Activated T-cell treated with anti-CD3 and anti-CD28 coated beads, Interleukin-2, amount 50 U/mL, for 24 hours (primary cell): ENCODE data around the gene ZFYVE1.
"Not testable (repeated sequence)": the region's sequence is repeated elsewhere in the genome, so short reads cannot be mapped to it uniquely, and the experiment has no call there.

Source experiments
- DNase-seq: peaks from one replicate; pipeline ENCODE4 v3.0.0-alpha.2; 2020
- H3K27ac Mint-ChIP-seq: 2 replicates; pipeline ENCODE4 v1.8.0; 2020; ENCODE audit warnings: mild to moderate bottlenecking, mixed read lengths
- H3K27me3 Mint-ChIP-seq: 2 replicates; pipeline ENCODE4 v1.8.0; 2020; ENCODE audit warnings: mixed read lengths
- H3K36me3 Mint-ChIP-seq: 2 replicates; pipeline ENCODE4 v1.8.0; 2020; ENCODE audit warnings: low read depth, mixed read lengths
- H3K4me1 Mint-ChIP-seq: 2 replicates; pipeline ENCODE4 v1.8.0; 2020; ENCODE audit warnings: low read depth, mixed read lengths
- H3K4me3 Mint-ChIP-seq: 2 replicates; pipeline ENCODE4 v1.8.0; 2020; ENCODE audit warnings: mild to moderate bottlenecking, moderate library complexity, mixed read lengths
- H3K9me3 Mint-ChIP-seq: 2 replicates; pipeline ENCODE4 v1.8.0; 2020; ENCODE audit warnings: mixed read lengths

Gene ZFYVE1

GRCh38 chr14:73022051-73022450, 4.9 kb downstream of the ZFYVE1 start:
- Mint-ChIP-seq H3K4me3 (no peak overlapping the region), H3K27me3 (no peaks in the 10 kb centered on the region), H3K36me3 (peaks cover 55% of the 10 kb centered on the region), H3K9me3 (no peaks in the 10 kb centered on the region), H3K27ac (no peak overlapping the region), H3K4me1 (peaks cover 50% of the 10 kb centered on the region)
- no peak for DNase-seq

- peaks cover 52% of the 10 kb centered on the region for H3K36me3 Mint-ChIP-seq
- DNase-seq, H3K4me3 Mint-ChIP-seq, H3K27me3 Mint-ChIP-seq, H3K27ac Mint-ChIP-seq, H3K9me3 Mint-ChIP-seq: not testable (repeated sequence)
- peaks cover 39% of the 10 kb centered on the region for H3K4me1 Mint-ChIP-seq
Measured at GRCh38 chr14:73016011-73016410, 10.9 kb downstream of the ZFYVE1 start.

- not testable (repeated sequence) for DNase-seq, H3K27me3 Mint-ChIP-seq, H3K4me3 Mint-ChIP-seq, H3K9me3 Mint-ChIP-seq
- Mint-ChIP-seq H3K4me1 (peaks cover 39% of the 10 kb centered on the region), H3K27ac (peak overlapping the region; percentile 69), H3K36me3 (peaks cover 52% of the 10 kb centered on the region)
Measured at GRCh38 chr14:73015552-73015951, 11.4 kb downstream of the ZFYVE1 start.

- no peak overlapping the region for H3K4me3 Mint-ChIP-seq
- peaks cover 39% of the 10 kb centered on the region for H3K4me1 Mint-ChIP-seq
- H3K9me3 Mint-ChIP-seq = no peaks in the 10 kb centered on the region
- peak overlapping the region; percentile 15 for H3K27ac Mint-ChIP-seq
- no peak for DNase-seq
- peaks cover 53% of the 10 kb centered on the region for H3K36me3 Mint-ChIP-seq
- no peaks in the 10 kb centered on the region for H3K27me3 Mint-ChIP-seq
Measured at GRCh38 chr14:73014105-73014504, 12.8 kb downstream of the ZFYVE1 start.

GRCh38 chr14:73011189-73011588, 15.7 kb downstream of the ZFYVE1 start:
- H3K27ac Mint-ChIP-seq, H3K27me3 Mint-ChIP-seq, DNase-seq, H3K4me3 Mint-ChIP-seq, H3K9me3 Mint-ChIP-seq: not testable (repeated sequence)
- H3K4me1 Mint-ChIP-seq = peaks cover 33% of the 10 kb centered on the region
- H3K36me3 Mint-ChIP-seq = peaks cover 56% of the 10 kb centered on the region

- Mint-ChIP-seq H3K27me3 (no peaks in the 10 kb centered on the region), H3K4me1 (peaks cover 17% of the 10 kb centered on the region), H3K4me3 (no peak overlapping the region), H3K27ac (no peak overlapping the region), H3K36me3 (peaks cover 53% of the 10 kb centered on the region), H3K9me3 (no peaks in the 10 kb centered on the region)
- DNase-seq = no peak
Measured at GRCh38 chr14:73008501-73008900, 18.4 kb downstream of the ZFYVE1 start.

- Mint-ChIP-seq H3K4me3 (no peak overlapping the region), H3K9me3 (no peaks in the 10 kb centered on the region), H3K36me3 (peaks cover 50% of the 10 kb centered on the region), H3K27ac (no peak overlapping the region), H3K4me1 (peaks cover 13% of the 10 kb centered on the region), H3K27me3 (no peaks in the 10 kb centered on the region)
- no peak for DNase-seq
Measured at GRCh38 chr14:73007835-73008234, 19.1 kb downstream of the ZFYVE1 start.

GRCh38 chr14:73004641-73005040, 22.3 kb downstream of the ZFYVE1 start:
- not testable (repeated sequence) for H3K27ac Mint-ChIP-seq, H3K9me3 Mint-ChIP-seq, DNase-seq, H3K4me1 Mint-ChIP-seq, H3K27me3 Mint-ChIP-seq, H3K4me3 Mint-ChIP-seq
- peaks cover 42% of the 10 kb centered on the region for H3K36me3 Mint-ChIP-seq

- DNase-seq = no peak
- peaks cover 7% of the 10 kb centered on the region for H3K4me1 Mint-ChIP-seq
- H3K9me3 Mint-ChIP-seq = no peaks in the 10 kb centered on the region
- H3K27ac Mint-ChIP-seq = no peak overlapping the region
- peaks cover 34% of the 10 kb centered on the region for H3K36me3 Mint-ChIP-seq
- no peak overlapping the region for H3K4me3 Mint-ChIP-seq
- H3K27me3 Mint-ChIP-seq = no peaks in the 10 kb centered on the region
Measured at GRCh38 chr14:73003681-73004080, 23.2 kb downstream of the ZFYVE1 start.

- no peak overlapping the region for H3K4me3 Mint-ChIP-seq
- H3K36me3 Mint-ChIP-seq = peaks cover 41% of the 10 kb centered on the region
- peaks cover 3% of the 10 kb centered on the region for H3K4me1 Mint-ChIP-seq
- DNase-seq = no peak
- H3K9me3 Mint-ChIP-seq = no peaks in the 10 kb centered on the region
- no peaks in the 10 kb centered on the region for H3K27me3 Mint-ChIP-seq
- H3K27ac Mint-ChIP-seq = no peak overlapping the region
Measured at GRCh38 chr14:73000073-73000472, 26.8 kb downstream of the ZFYVE1 start.

- Mint-ChIP-seq H3K36me3 (peaks cover 42% of the 10 kb centered on the region), H3K27ac (no peak overlapping the region), H3K27me3 (no peaks in the 10 kb centered on the region), H3K4me3 (no peak overlapping the region), H3K9me3 (no peaks in the 10 kb centered on the region), H3K4me1 (peaks cover 1% of the 10 kb centered on the region)
- DNase-seq = no peak
Measured at GRCh38 chr14:72999316-72999715, 27.6 kb downstream of the ZFYVE1 start.

GRCh38 chr14:72998252-72998903, 28.5 kb downstream of the ZFYVE1 start:
- H3K9me3 Mint-ChIP-seq = no peaks in the 10 kb centered on the region
- H3K36me3 Mint-ChIP-seq = peaks cover 37% of the 10 kb centered on the region
- H3K4me1 Mint-ChIP-seq = peaks cover 1% of the 10 kb centered on the region
- no peak overlapping the region for H3K4me3 Mint-ChIP-seq
- no peak for DNase-seq
- H3K27ac Mint-ChIP-seq = no peak overlapping the region
- no peaks in the 10 kb centered on the region for H3K27me3 Mint-ChIP-seq

GRCh38 chr14:72996916-72997315, 30.0 kb downstream of the ZFYVE1 start:
- Mint-ChIP-seq H3K27ac (no peak overlapping the region), H3K36me3 (peaks cover 49% of the 10 kb centered on the region), H3K4me3 (no peak overlapping the region), H3K4me1 (peaks cover 3% of the 10 kb centered on the region), H3K27me3 (no peaks in the 10 kb centered on the region), H3K9me3 (no peaks in the 10 kb centered on the region)
- DNase-seq = no peak

- H3K36me3 Mint-ChIP-seq = peaks cover 56% of the 10 kb centered on the region
- peaks cover 2% of the 10 kb centered on the region for H3K4me1 Mint-ChIP-seq
- H3K4me3 Mint-ChIP-seq = no peak overlapping the region
Measured at GRCh38 chr14:72990171-72990570, 36.7 kb downstream of the ZFYVE1 start.

GRCh38 chr14:72986857-72987256, 40.0 kb downstream of the ZFYVE1 start:
- Mint-ChIP-seq H3K27ac (peak overlapping the region; percentile 22), H3K4me1 (no peaks in the 10 kb centered on the region), H3K4me3 (no peak overlapping the region), H3K36me3 (peaks cover 64% of the 10 kb centered on the region), H3K27me3 (no peaks in the 10 kb centered on the region), H3K9me3 (peaks cover 2% of the 10 kb centered on the region)
- no peak for DNase-seq

More at GRCh38 chr14:72990171-72990570, 36.7 kb downstream of the ZFYVE1 start:
- no peak for DNase-seq
- no peaks in the 10 kb centered on the region for H3K27me3 Mint-ChIP-seq
- no peaks in the 10 kb centered on the region for H3K9me3 Mint-ChIP-seq
- no peak overlapping the region for H3K27ac Mint-ChIP-seq

- H3K27me3 Mint-ChIP-seq = no peaks in the 10 kb centered on the region
- no peak overlapping the region for H3K4me3 Mint-ChIP-seq
- no peak overlapping the region for H3K27ac Mint-ChIP-seq
- peaks cover 2% of the 10 kb centered on the region for H3K9me3 Mint-ChIP-seq
- H3K4me1 Mint-ChIP-seq = no peaks in the 10 kb centered on the region
- no peak for DNase-seq
- H3K36me3 Mint-ChIP-seq = peaks cover 63% of the 10 kb centered on the region
Measured at GRCh38 chr14:72986214-72986613, 40.7 kb downstream of the ZFYVE1 start.
